Neural crest cell (in vitro differentiated cells): ENCODE measurements around the gene CST8. TPM values are rescaled to one million over a fixed set of nuclear protein-coding genes. Genes with fewer than 3 reads are reported as not detected.

Experiments
- DNase-seq: peaks from one replicate; pipeline ENCODE4 v3.0.0; 2021; ENCODE audit warnings: low read depth, mixed read lengths, low spot score
- H3K27ac Mint-ChIP-seq: one replicate; pipeline ENCODE4 v1.8.0; 2021; ENCODE audit warnings: mild to moderate bottlenecking, mixed read lengths; ENCODE audit not compliant: unreplicated experiment
- H3K27me3 Mint-ChIP-seq: 2 replicates; pipeline ENCODE4 v1.8.0; 2021; ENCODE audit warnings: low read depth, mild to moderate bottlenecking, mixed read lengths
- H3K36me3 Mint-ChIP-seq: 2 replicates; pipeline ENCODE4 v1.8.0; 2021; ENCODE audit warnings: low read depth, mild to moderate bottlenecking, mixed read lengths
- H3K4me1 Mint-ChIP-seq: 2 replicates; pipeline ENCODE4 v1.8.0; 2021; ENCODE audit warnings: mixed read lengths
- H3K4me3 Mint-ChIP-seq: one replicate; pipeline ENCODE4 v1.8.0; 2021; ENCODE audit warnings: mild to moderate bottlenecking, mixed read lengths
- H3K9me3 Mint-ChIP-seq: 2 replicates; pipeline ENCODE4 v1.8.0; 2021; ENCODE audit warnings: mixed read lengths
- total RNA-seq: library from RNA; stranded (reverse); gene quantifications from 2 replicates; pipeline ENCODE4 v1.2.1, GENCODE V29; 2021
- TF ChIP-seq, protein P1 (sequence below): fragments of 200-600 bp; sonication (generic); conservative IDR thresholded peaks from 2 replicates; pipeline ENCODE4 v1.5.0; 2021; ENCODE audit warnings: antibody characterized with exemption, mild to moderate bottlenecking

The CST8 gene
- total RNA-seq, 1 donor from 2014 or later: not detected

DNA sequence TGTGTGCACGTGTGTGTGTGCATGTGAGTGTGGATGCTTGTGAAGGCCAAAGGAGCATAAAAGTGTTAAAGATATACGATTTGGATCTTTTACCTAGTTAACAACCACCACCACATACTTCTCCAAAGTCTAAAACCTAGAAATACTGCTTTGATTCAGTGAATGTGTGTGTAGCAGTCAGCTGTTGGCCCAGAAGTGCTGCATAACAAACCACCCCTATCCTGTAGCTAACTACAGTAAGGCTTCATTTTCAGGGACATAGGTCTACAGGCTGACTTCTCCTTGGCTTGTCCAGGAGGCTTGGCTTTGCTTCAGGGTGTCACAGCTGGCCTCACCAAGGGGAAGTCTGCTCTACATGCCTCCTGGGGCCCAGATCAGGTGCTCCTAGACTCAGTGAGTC is 2.4 kb upstream of the CST8 start:
- Mint-ChIP-seq H3K9me3 (no peaks in the 10 kb centered on the region), H3K27me3 (no peaks in the 10 kb centered on the region), H3K4me3 (no peak overlapping the region), H3K27ac (no peak overlapping the region), H3K36me3 (no peaks in the 10 kb centered on the region), H3K4me1 (peaks cover 3% of the 10 kb centered on the region)
- TF ChIP-seq, protein P1, sequence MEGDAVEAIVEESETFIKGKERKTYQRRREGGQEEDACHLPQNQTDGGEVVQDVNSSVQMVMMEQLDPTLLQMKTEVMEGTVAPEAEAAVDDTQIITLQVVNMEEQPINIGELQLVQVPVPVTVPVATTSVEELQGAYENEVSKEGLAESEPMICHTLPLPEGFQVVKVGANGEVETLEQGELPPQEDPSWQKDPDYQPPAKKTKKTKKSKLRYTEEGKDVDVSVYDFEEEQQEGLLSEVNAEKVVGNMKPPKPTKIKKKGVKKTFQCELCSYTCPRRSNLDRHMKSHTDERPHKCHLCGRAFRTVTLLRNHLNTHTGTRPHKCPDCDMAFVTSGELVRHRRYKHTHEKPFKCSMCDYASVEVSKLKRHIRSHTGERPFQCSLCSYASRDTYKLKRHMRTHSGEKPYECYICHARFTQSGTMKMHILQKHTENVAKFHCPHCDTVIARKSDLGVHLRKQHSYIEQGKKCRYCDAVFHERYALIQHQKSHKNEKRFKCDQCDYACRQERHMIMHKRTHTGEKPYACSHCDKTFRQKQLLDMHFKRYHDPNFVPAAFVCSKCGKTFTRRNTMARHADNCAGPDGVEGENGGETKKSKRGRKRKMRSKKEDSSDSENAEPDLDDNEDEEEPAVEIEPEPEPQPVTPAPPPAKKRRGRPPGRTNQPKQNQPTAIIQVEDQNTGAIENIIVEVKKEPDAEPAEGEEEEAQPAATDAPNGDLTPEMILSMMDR: no peak
- DNase-seq: no peak

DNA sequence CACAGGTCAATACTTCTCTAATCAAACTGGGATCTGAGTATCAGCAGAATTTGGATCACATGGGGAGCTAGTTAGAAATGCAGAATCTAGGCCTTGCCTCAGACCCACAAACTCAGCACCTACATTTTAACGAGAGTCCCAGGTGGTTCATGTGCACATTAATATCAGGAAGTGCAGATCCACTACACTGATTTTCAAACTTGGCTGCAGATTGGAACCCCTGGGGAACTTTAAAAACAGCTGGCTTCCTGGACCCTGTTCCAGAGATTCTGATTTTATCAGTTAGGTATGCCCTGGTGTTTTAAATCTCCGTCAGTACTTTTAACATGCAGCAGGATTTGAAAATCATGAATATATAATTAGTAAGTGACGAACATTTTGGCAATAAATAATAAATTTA is 1.9 kb upstream of the CST8 start:
- DNase-seq: no peak
- H3K9me3 Mint-ChIP-seq: no peaks in the 10 kb centered on the region
- H3K4me3 Mint-ChIP-seq: no peak overlapping the region
- no peak overlapping the region for H3K27ac Mint-ChIP-seq
- peaks cover 2% of the 10 kb centered on the region for H3K4me1 Mint-ChIP-seq
- H3K27me3 Mint-ChIP-seq: no peaks in the 10 kb centered on the region
- no peaks in the 10 kb centered on the region for H3K36me3 Mint-ChIP-seq
- TF ChIP-seq, protein P1: no peak

DNA sequence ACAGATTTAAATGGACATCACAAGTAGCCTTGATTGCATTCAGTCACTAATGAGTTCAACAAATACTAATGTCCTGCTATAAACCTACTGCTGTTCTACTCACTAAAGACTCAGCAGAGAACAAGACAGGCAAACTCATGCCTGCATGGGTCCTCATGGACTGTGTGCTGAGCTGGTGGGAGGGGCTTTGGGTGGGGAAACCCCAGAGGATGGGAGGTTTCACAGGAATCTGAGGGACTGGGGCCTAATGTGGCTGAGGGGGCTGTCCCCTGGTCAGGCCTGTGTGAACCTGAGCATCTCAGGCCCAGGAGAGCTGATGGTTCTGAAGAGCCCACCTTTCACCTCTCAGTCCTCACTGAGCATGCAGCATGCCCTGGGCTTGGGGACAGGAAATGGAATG is 1.4 kb downstream of the CST8 start:
- no peaks in the 10 kb centered on the region for H3K36me3 Mint-ChIP-seq
- H3K9me3 Mint-ChIP-seq: no peaks in the 10 kb centered on the region
- TF ChIP-seq, protein P1: no peak
- H3K27ac Mint-ChIP-seq: no peak overlapping the region
- no peaks in the 10 kb centered on the region for H3K27me3 Mint-ChIP-seq
- H3K4me3 Mint-ChIP-seq: no peak overlapping the region
- H3K4me1 Mint-ChIP-seq: no peaks in the 10 kb centered on the region
- no peak for DNase-seq

DNA sequence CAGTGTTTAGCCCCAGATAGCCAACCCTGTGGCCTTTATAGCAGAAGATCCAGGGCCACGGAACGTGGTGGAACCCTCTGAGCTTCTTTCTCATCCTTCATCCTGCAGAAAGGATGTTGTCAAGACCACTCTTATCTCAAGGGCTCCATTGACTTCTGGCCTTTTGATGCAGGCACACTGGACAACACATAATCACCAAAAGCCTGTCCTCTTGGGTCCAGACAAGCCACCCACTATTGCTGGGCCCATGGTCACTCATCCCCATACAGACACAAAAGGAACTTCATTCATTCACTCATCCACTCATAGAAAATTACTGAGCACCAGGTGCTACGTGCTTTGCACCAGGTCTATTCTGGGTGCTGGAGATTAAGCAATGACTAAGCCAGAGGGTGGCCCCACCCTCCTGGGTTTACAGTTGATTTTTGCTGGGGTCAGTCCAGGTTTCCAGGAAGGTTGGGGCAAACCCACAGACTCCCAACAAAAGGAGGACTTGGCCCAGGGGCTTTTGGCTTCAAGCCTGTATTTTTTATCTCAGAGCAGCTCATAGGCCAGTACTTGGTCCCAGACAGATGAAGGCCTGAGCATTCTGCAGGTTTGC is 2.4 kb downstream of the CST8 start:
- no peak overlapping the region for H3K4me3 Mint-ChIP-seq
- TF ChIP-seq, protein P1: no peak
- no peak overlapping the region for H3K27ac Mint-ChIP-seq
- no peaks in the 10 kb centered on the region for H3K4me1 Mint-ChIP-seq
- no peaks in the 10 kb centered on the region for H3K27me3 Mint-ChIP-seq
- no peak for DNase-seq
- H3K9me3 Mint-ChIP-seq: no peaks in the 10 kb centered on the region
- H3K36me3 Mint-ChIP-seq: no peaks in the 10 kb centered on the region

DNA sequence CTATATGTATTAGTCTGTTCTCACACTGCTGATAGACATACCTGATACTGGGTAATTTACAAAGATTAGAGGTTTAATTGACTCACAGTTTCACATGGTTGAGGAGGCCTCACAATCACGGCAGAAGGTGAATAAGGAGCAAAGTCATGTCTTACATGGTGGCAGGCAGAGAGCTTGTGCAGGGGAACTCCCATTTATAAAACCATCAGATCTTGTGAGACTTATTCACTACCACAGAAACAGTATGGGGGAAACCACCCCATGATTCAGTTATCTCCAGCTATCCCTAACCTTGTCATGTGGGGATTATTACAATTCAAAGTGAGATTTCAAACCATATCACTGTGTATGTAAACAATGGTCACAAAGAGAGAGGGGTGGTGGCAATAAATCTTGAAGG is 6.6 kb downstream of the CST8 start:
- no peak for DNase-seq
- H3K27ac Mint-ChIP-seq: no peak overlapping the region
- H3K4me1 Mint-ChIP-seq: peaks cover 4% of the 10 kb centered on the region
- no peak overlapping the region for H3K4me3 Mint-ChIP-seq
- no peaks in the 10 kb centered on the region for H3K27me3 Mint-ChIP-seq
- TF ChIP-seq, protein P1: no peak
- H3K36me3 Mint-ChIP-seq: no peaks in the 10 kb centered on the region
- no peaks in the 10 kb centered on the region for H3K9me3 Mint-ChIP-seq
